ENCODE measurements around the gene PDZD7.

- TF ChIP-seq ATF2 (tag by site-specific recombination; IDR thresholded peaks at IDR 0.05; ENCODE audit: low read depth), result no peak
- no peak for TF ChIP-seq CTCF (tag by site-specific recombination; IDR thresholded peaks at IDR 0.05)
Measured at GRCh38 chr10:100984672-100985177, 46.2 kb downstream of the PDZD7 start.
